Naive thymus-derived CD4-positive, alpha-beta T cell (primary cell): ENCODE results near the gene CDR2L. TPM values are rescaled to one million over a fixed set of nuclear protein-coding genes. Genes with fewer than 3 reads are reported as not detected.

ENCODE experiments used
- ATAC-seq: fragments of 150-1000 bp; cut with Tn5 transposase; 2 replicates; pipeline ENCODE4 v1.10.0; 2021; ENCODE audit warnings: mild to moderate bottlenecking, moderate library complexity
- CTCF ChIA-PET: fragments of 350-600 bp; sonication (Branson Sonifier 250); formaldehyde crosslinking; loops from one replicate; lab custom pipeline; 2021; ENCODE audit warnings: antibody characterized with exemption; lab: Charles Lee
- POLR2A ChIA-PET: fragments of 350-600 bp; sonication (Branson Sonifier 250); formaldehyde crosslinking; loops from one replicate; lab custom pipeline; 2021; ENCODE audit warnings: antibody characterized with exemption, inconsistent platforms; lab: Charles Lee
- DNase-seq, 9 donors: peaks; one replicate each; pipeline versions ENCODE4 v3.0.0 to v3.0.0-alpha.2; 2020 to 2022; ENCODE audit warnings: mixed read lengths in 1 of 9
- H3K27ac ChIP-seq: one replicate; pipeline ENCODE4 v1.7.0; 2013; ENCODE audit warnings: mild to moderate bottlenecking, low read depth, low read length, moderate library complexity
- H3K27me3 ChIP-seq, 2 donors: one replicate each; pipeline ENCODE4 v1.7.0; 2013; ENCODE audit warnings: low read length in 2 of 2, mild to moderate bottlenecking in 2 of 2, moderate library complexity in 2 of 2; ENCODE audit not compliant: control insufficient read depth in 2 of 2, insufficient read depth in 2 of 2
- H3K36me3 ChIP-seq, 3 experiments: 1 replicate in 2 of 3; 2 replicates in 1 of 3; pipeline ENCODE4 v1.7.0; 2013; ENCODE audit warnings: low read length in 3 of 3, mild to moderate bottlenecking in 3 of 3, moderate library complexity in 1 of 3; ENCODE audit not compliant: insufficient read depth in 3 of 3, control insufficient read depth in 2 of 3
- H3K4me1 ChIP-seq, 2 donors: one replicate each; pipeline ENCODE4 v1.7.0; 2013; ENCODE audit warnings: low read length in 2 of 2, mild to moderate bottlenecking in 2 of 2, moderate library complexity in 1 of 2; ENCODE audit not compliant: control insufficient read depth in 2 of 2, insufficient read depth in 2 of 2
- H3K4me3 ChIP-seq: 2 replicates; pipeline ENCODE4 v1.7.0; 2013; ENCODE audit warnings: mild to moderate bottlenecking, low read length
- H3K9me3 ChIP-seq, 3 experiments: 1 replicate in 2 of 3; 2 replicates in 1 of 3; pipeline ENCODE4 v1.7.0; 2013; ENCODE audit warnings: low read length in 3 of 3; ENCODE audit not compliant: control insufficient read depth in 2 of 3
- H3K27ac Mint-ChIP-seq, 9 donors: one replicate each; pipeline ENCODE4 v1.8.0; 2020 to 2022; ENCODE audit warnings: mixed read lengths in 9 of 9, mild to moderate bottlenecking in 8 of 9, moderate library complexity in 5 of 9, inconsistent platforms in 2 of 9
- H3K27me3 Mint-ChIP-seq, 5 donors: one replicate each; pipeline ENCODE4 v1.8.0; 2021 to 2022; ENCODE audit warnings: mixed read lengths in 5 of 5, mild to moderate bottlenecking in 1 of 5
- H3K36me3 Mint-ChIP-seq, 5 donors: one replicate each; pipeline ENCODE4 v1.8.0; 2020 to 2022; ENCODE audit warnings: mixed read lengths in 5 of 5, mild to moderate bottlenecking in 3 of 5, inconsistent platforms in 1 of 5
- H3K4me1 Mint-ChIP-seq, 7 donors: one replicate each; pipeline ENCODE4 v1.8.0; 2020 to 2022; ENCODE audit warnings: mixed read lengths in 7 of 7, mild to moderate bottlenecking in 3 of 7, inconsistent platforms in 1 of 7
- H3K4me3 Mint-ChIP-seq, 10 donors: one replicate each; pipeline ENCODE4 v1.8.0; 2020 to 2022; ENCODE audit warnings: mild to moderate bottlenecking in 10 of 10, mixed read lengths in 10 of 10, moderate library complexity in 6 of 10, inconsistent platforms in 2 of 10
- H3K9me3 Mint-ChIP-seq, 11 donors: one replicate each; pipeline ENCODE4 v1.8.0; 2020 to 2022; ENCODE audit warnings: mixed read lengths in 11 of 11, mild to moderate bottlenecking in 4 of 11, inconsistent platforms in 1 of 11, moderate library complexity in 1 of 11
- intact Hi-C, 2 donors: fragments of 100-400 bp; cut with micrococcal nuclease; formaldehyde crosslinking; loops; one replicate each; pipeline ENCODE4 v1.15.1; 2023
- polyA plus RNA-seq, 2 donors: library from polyadenylated mRNA; unstranded; fragments of 300-500 nt; fragmentation: Illumina TruSeq; gene quantifications; one replicate each; pipeline ENCODE4 v1.2.3, GENCODE V29; 2021
- total RNA-seq, 6 experiments: library from RNA in 5 of 6; stranded (reverse) in 5 of 6; gene quantifications; 1 replicate in 5 of 6; 2 replicates in 1 of 6; pipeline ENCODE4 v1.2.3 and lab custom pipeline; 2021 to 2026

CDR2L gene
- total and polyA plus RNA-seq, 7 experiments from 2014 or later: 0.08 to 0.17 (median 0.16) TPM; not detected in 4

DNA sequence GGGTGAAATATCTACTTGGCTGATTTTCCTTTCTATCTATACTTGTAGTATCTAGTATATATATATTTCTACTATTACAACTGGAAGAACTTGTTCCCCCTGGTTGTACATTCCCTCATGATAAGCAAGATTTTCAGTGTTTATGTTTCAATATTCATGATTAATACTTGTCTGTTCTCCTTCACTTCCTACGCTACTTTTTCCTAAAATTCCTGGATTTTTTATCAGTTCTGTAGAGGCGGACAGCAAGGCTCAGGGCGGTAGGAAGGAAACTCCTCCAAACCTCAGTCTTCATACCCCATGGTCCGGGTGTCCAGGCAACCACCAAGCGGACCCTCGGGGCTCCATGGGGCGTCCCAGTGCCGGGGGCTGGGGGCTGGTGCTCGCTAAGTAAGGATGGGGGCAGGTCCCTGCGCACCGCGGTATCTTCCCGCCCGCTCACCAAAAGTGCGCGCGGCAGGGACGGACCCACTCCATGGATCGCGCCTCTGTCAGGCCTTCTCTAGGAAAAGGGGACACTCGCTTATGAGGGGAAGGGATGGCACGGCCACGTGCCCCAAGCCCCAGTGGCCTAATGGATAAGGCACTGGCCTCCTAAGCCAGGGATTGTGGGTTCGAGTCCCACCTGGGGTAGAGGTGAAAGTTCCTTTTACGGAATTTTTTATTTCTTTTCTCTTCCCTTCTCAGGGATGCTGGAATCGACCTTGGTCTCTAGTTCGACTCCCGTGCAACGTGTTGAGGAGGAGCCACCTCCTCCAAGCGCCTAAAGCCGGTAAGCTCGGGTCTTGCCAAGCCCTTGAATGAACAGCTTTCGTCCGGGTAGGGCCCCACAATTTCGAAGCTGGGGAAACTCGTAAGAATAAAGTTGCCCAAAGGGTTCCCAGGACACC is 46.2 kb downstream of the CDR2L start:
- Histone ChIP-seq H3K4me3 (peak overlapping the region; percentile 72), H3K9me3 (no peaks in the 10 kb centered on the region), H3K27ac (peak overlapping the region; percentile 77), H3K4me1 (peaks cover 36 to 40% of the 10 kb centered on the region in 2 donors), H3K36me3 (peaks cover 0 to 5% (median 0%) of the 10 kb centered on the region in 3 experiments), H3K27me3 (no peaks in the 10 kb centered on the region)
- Mint-ChIP-seq H3K9me3 (peaks cover 0 to 28% (median 0%) of the 10 kb centered on the region in 11 donors), H3K36me3 (peaks cover 0 to 3% (median 3%) of the 10 kb centered on the region in 5 donors), H3K4me3 (peak overlapping the region; percentile 85 to 97 (median 94)), H3K27ac (peak overlapping the region; percentile 95 to 100 (median 99)), H3K27me3 (peaks cover 0 to 10% (median 0%) of the 10 kb centered on the region in 5 donors), H3K4me1 (peaks cover 26 to 73% (median 58%) of the 10 kb centered on the region in 7 donors)
- DNase-seq (peak; percentile 70 to 97 (median 87)), ATAC-seq (peak; percentile 17)
- intact Hi-C loops: loop anchor here (1.0 to 10.0 kb wide), 9 partner anchors 13 to 371 kb away; partner anchors contain the start of genes ATP5PD (in 2 of the 2), GRB2 (in 2 of the 2), HID1 (in 2 of the 2) and GGA3 (in 1 of the 2)
- ChIA-PET CTCF (interaction anchor here (2.2 kb wide), 1 partner anchor 21 kb away, joined by 10 read pairs; the partner anchor contains the start of gene MRPL58), POLR2A (interaction anchor here (0.7 to 4.5 kb wide), 10 partner anchors 8 to 216 kb away, joined by 3 to 58 read pairs (median 8); partner anchors contain the start of genes ATP5PD, HID1, KCTD2 and MRPL58)

DNA sequence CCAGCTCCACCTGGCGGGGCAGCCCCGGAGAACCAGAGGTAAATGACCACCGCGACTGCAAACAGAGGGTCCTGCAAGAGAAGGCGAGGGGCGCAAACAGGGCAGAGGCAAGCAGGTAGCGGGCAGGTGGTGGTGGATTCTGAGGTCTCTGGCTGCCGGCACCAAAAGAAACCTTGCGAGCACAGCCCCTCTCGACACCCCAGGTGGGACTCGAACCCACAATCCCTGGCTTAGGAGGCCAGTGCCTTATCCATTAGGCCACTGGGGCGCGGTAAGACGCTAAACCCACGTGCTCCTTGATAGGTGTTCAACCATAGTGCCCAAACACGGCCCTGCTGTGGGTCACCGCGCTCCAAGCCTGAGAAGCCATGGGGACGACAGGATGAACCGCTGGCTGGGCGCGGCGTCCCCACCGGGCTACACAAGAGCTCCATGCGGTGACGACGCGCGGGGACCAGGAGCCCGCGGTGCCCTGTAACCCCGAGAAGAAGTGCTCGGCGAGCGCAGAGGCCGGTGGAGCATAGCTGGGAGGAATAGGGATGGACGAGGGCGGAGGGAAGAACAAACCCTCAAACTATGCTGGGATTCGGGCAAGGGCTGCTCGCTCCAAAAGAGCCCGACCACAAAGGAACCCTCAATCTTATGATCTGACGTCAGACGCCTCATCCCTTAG is 46.9 kb downstream of the CDR2L start:
- ATAC-seq (peak; percentile 37), DNase-seq (peak; percentile 63 to 95 (median 77))
- Mint-ChIP-seq H3K4me1 (peaks cover 26 to 73% (median 58%) of the 10 kb centered on the region in 7 donors), H3K27me3 (peaks cover 0 to 10% (median 0%) of the 10 kb centered on the region in 5 donors), H3K9me3 (peaks cover 0 to 28% (median 0%) of the 10 kb centered on the region in 11 donors), H3K4me3 (peak overlapping the region; percentile 85 to 97 (median 94)), H3K36me3 (peaks cover 0 to 9% (median 5%) of the 10 kb centered on the region in 5 donors), H3K27ac (peak overlapping the region; percentile 95 to 100 (median 99))
- Histone ChIP-seq H3K27me3 (no peaks in the 10 kb centered on the region), H3K9me3 (no peaks in the 10 kb centered on the region), H3K27ac (peak overlapping the region; percentile 77), H3K4me3 (peak overlapping the region; percentile 72), H3K4me1 (peaks cover 36 to 40% of the 10 kb centered on the region in 2 donors), H3K36me3 (peaks cover under 1 to 13% (median 2%) of the 10 kb centered on the region in 3 experiments)
- ChIA-PET CTCF (interaction anchor here (1.0 to 2.2 kb wide), 2 partner anchors 13 to 22 kb away, joined by 3 to 10 read pairs; partner anchors contain the start of genes ATP5PD, KCTD2 and MRPL58), POLR2A (interaction anchor here (0.7 to 4.5 kb wide), 14 partner anchors 9 to 454 kb away, joined by 3 to 58 read pairs (median 4); partner anchors contain the start of genes ATP5PD, HID1, KCTD2 and MRPL58)
- intact Hi-C loops: loop anchor here (1.0 to 10.0 kb wide), 8 partner anchors 12 to 370 kb away; partner anchors contain the start of genes GRB2 (in 2 of the 2), ATP5PD (in 1 of the 2), GGA3 (in 1 of the 2) and HID1 (in 1 of the 2)

DNA sequence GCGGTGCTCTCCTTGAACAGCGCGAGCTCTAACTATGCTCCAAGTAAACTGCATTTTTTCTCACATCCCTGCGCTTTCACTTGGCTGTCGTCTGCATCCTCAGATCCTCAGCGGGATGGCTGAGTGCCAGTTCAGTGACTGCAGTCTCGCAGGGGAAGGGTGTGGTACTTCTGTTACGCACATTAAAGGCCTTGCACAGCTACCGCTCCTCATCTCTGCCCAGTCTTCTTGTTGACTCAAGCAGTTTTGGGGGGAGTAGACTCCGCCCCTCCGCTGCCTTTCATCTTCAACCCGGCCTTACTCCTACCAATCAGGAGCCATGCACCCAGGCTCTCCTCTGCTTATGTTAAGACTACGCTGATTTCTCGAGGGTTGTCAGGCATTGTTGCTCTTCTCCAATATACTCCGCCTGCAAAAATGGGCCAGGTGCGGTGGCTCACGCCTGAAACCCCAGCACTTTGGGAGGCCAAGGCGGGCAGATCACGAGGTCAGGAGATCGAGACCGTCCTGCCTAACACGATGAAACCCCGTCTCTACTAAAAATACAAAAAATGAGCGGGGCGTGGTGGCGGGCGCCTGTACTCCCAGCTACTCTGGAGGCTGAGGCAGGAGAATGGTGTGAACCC is 49.3 kb downstream of the CDR2L start:
- ChIA-PET CTCF (interaction anchor here (0.8 to 1.0 kb wide), 4 partner anchors 13 to 76 kb away, joined by 3 to 6 read pairs (median 4); no protein-coding TSS in a partner anchor), POLR2A (interaction anchor here (0.7 to 4.5 kb wide), 13 partner anchors 8 to 234 kb away, joined by 3 to 58 read pairs (median 5); partner anchors contain the start of genes ATP5PD, HID1, JPT1 and KCTD2)
- ATAC-seq: peak; percentile 91
- intact Hi-C loops: loop anchor here (1.0 to 10.0 kb wide), 11 partner anchors 11 to 488 kb away; partner anchors contain the start of genes GRB2 (in 2 of the 2), ARMC7 (in 1 of the 2), CDR2L (in 1 of the 2) and GGA3 (in 1 of the 2)
- DNase-seq: peak; percentile 43 to 99 (median 97)
- peak overlapping the region; percentile 14 for H3K4me3 ChIP-seq
- H3K36me3 ChIP-seq: peaks cover 6 to 37% (median 7%) of the 10 kb centered on the region in 3 experiments
- H3K4me1 ChIP-seq: peaks cover 36 to 40% of the 10 kb centered on the region in 2 donors
- Mint-ChIP-seq H3K36me3 (peaks cover 5 to 28% (median 15%) of the 10 kb centered on the region in 5 donors), H3K4me1 (peaks cover 26 to 65% (median 57%) of the 10 kb centered on the region in 7 donors), H3K27ac (peak overlapping the region; percentile 94 to 100 (median 99)), H3K4me3 (peak overlapping the region; percentile 83 to 97 (median 89)), H3K27me3 (peaks cover 0 to 10% (median 0%) of the 10 kb centered on the region in 5 donors), H3K9me3 (peaks cover 0 to 28% (median 0%) of the 10 kb centered on the region in 11 donors)
- H3K27me3 ChIP-seq: no peaks in the 10 kb centered on the region
- no peaks in the 10 kb centered on the region for H3K9me3 ChIP-seq
- H3K27ac ChIP-seq: peak overlapping the region; percentile 77

DNA sequence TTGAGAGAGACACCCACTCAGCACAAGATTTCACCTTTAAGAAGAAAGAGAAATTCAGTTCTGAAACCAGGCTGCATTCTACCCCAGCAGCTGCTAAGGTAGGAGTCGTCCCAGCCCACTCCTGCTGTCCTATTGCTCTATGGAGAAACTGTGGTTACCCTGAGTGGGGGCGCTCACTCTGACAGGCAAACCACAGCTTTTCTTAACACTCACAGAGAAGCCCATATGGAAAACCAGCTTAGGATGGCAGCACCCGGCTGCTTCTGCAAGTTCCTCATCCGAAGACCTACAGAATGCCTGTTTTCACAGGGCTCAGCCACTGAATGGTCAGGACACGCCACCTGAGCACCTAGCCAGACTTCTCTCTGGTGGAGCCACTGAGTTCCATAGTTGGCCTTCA is 51.8 kb downstream of the CDR2L start:
- ChIA-PET CTCF (no interaction called here), POLR2A (interaction anchor here (0.8 to 2.0 kb wide), 7 partner anchors 7 to 144 kb away, joined by 3 to 7 read pairs (median 4); partner anchors contain the start of genes ATP5PD, KCTD2, MRPL58 and SUMO2)
- Histone ChIP-seq H3K36me3 (peaks cover 6 to 41% (median 7%) of the 10 kb centered on the region in 3 experiments), H3K27ac (no peak overlapping the region), H3K9me3 (no peaks in the 10 kb centered on the region), H3K4me1 (peaks cover 20 to 25% of the 10 kb centered on the region in 2 donors), H3K4me3 (no peak overlapping the region), H3K27me3 (no peaks in the 10 kb centered on the region)
- Mint-ChIP-seq H3K36me3 (peaks cover 5 to 34% (median 19%) of the 10 kb centered on the region in 5 donors), H3K27me3 (peaks cover 0 to 6% (median 0%) of the 10 kb centered on the region in 5 donors), H3K4me3 (no peak overlapping the region), H3K4me1 (peaks cover 21 to 54% (median 38%) of the 10 kb centered on the region in 7 donors), H3K9me3 (peaks cover 0 to 16% (median 0%) of the 10 kb centered on the region in 11 donors), H3K27ac (peak overlapping the region in 7 of 9 donors; percentile 18 to 81 (median 65))
- DNase-seq: no peak
- ATAC-seq: no peak
- intact Hi-C loops: loop anchor here (10.0 kb wide), 1 partner anchor 366 kb away; the partner anchor contains the start of gene GRB2 (in 2 of the 2)

DNA sequence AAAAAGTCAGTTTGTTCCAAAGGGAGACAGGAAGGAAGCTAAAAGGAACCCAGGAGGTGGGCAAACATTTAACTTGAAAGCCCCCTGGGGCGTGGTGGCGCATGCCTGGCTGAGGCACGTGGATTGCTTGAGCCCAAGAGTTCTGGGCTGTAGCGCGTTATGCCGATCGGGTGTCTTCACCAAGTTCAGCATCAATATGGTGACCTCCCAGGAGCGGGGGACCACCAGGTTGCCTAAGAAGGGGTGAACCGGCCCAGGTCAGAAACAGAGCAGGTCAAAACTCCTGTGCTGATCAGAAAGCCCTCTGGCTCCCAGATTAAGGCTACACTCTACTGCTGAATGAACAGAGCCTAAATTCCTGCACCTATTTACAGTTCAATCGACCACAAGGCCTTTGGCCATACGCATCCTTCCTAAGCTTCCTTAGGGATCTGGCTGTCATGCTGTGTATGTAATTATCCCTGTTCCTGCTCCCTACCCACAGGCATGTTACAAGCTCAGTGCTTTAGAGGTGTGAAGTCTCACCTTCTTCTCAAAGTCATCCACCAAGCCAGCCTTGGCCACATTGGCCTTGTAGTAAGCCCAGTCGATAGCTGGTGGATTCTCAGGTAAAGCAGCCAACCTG is 54.3 kb downstream of the CDR2L start:
- ChIA-PET CTCF (interaction anchor here (0.7 to 1.5 kb wide), 3 partner anchors 18 to 93 kb away, joined by 3 to 5 read pairs (median 4); no protein-coding TSS in a partner anchor), POLR2A (interaction anchor here (0.7 to 1.5 kb wide), 4 partner anchors 17 to 46 kb away, joined by 3 to 4 read pairs (median 3); partner anchors contain the start of gene SLC16A5)
- no peak for DNase-seq

More for the DNA sequence above, 54.3 kb downstream of the CDR2L start:
- H3K27ac Mint-ChIP-seq: peak overlapping the region in 4 of 9 donors; percentile 38 to 58 (median 52)
- H3K4me3 Mint-ChIP-seq: no peak overlapping the region
- peaks cover 24 to 50% (median 37%) of the 10 kb centered on the region in 7 donors for H3K4me1 Mint-ChIP-seq
- Histone ChIP-seq H3K27ac (no peak overlapping the region), H3K9me3 (no peaks in the 10 kb centered on the region), H3K36me3 (peaks cover 6 to 47% (median 7%) of the 10 kb centered on the region in 3 experiments), H3K4me3 (no peak overlapping the region), H3K4me1 (peaks cover 3 to 14% of the 10 kb centered on the region in 2 donors), H3K27me3 (no peaks in the 10 kb centered on the region)
- peaks cover 5 to 34% (median 19%) of the 10 kb centered on the region in 5 donors for H3K36me3 Mint-ChIP-seq
- H3K27me3 Mint-ChIP-seq: no peaks in the 10 kb centered on the region
- ATAC-seq: no peak
- no peaks in the 10 kb centered on the region for H3K9me3 Mint-ChIP-seq
- intact Hi-C loops: no loop called here
